Measurements from ENCODE around the gene TENM4.

Gene TENM4

GRCh38 chr11:79440571-79441460 is at the start of gene TENM4:
Gene TENM4, minus strand, starts transcription at chr11:79441030. Its CDS starts 371,086 bp downstream, at chr11:79069944.
- peak; percentile 10; the same call in 1 of the 2 replicates for TF ChIP-seq CTCF (conservative IDR thresholded peaks at IDR 0.05; ENCODE audit: low read length)
- DNase-seq (ENCODE audit: low read depth) = peak; percentile 91
- peak within 1 kb of the TSS; percentile 74 for H3K4me3 ChIP-seq (ENCODE audit: low read length)

- H3K4me3 ChIP-seq (ENCODE audit: low read length) = no peak overlapping the region
- TF ChIP-seq CTCF (conservative IDR thresholded peaks at IDR 0.05; ENCODE audit: low read length) = no peak
- peak; percentile 47 for DNase-seq (ENCODE audit: low read depth)
Measured at GRCh38 chr11:79488286-79488685, 47.5 kb upstream of the TENM4 start.

- DNase-seq (ENCODE audit: low read depth) = no peak
- no peak overlapping the region for H3K4me3 ChIP-seq (ENCODE audit: low read length)
- no peak for TF ChIP-seq CTCF (conservative IDR thresholded peaks at IDR 0.05; ENCODE audit: low read length)
Measured at GRCh38 chr11:79487412-79487811, 46.6 kb upstream of the TENM4 start.

- no peak for TF ChIP-seq CTCF (conservative IDR thresholded peaks at IDR 0.05; ENCODE audit: low read length)
- peak; percentile 9 for DNase-seq (ENCODE audit: low read depth)
- H3K4me3 ChIP-seq (ENCODE audit: low read length) = no peak overlapping the region
Measured at GRCh38 chr11:79486242-79486984, 45.6 kb upstream of the TENM4 start.

- no peak for DNase-seq (ENCODE audit: low read depth)
- H3K4me3 ChIP-seq (ENCODE audit: low read length) = no peak overlapping the region
- no peak for TF ChIP-seq CTCF (conservative IDR thresholded peaks at IDR 0.05; ENCODE audit: low read length)
Measured at GRCh38 chr11:79485694-79486093, 44.9 kb upstream of the TENM4 start.

GRCh38 chr11:79484872-79485271 is 44.0 kb upstream of the TENM4 start:
- H3K4me3 ChIP-seq (ENCODE audit: low read length) = no peak overlapping the region
- no peak for DNase-seq (ENCODE audit: low read depth)
- no peak for TF ChIP-seq CTCF (conservative IDR thresholded peaks at IDR 0.05; ENCODE audit: low read length)

All from AG10803 (cell line).